ENCODE results near the gene EFL1.

The EFL1 gene

GRCh38 chr15:82135638-82136037 lies 126.9 kb downstream of the EFL1 start:
- no peak for DNase-seq
- in situ Hi-C loops (cut with HindIII; ENCODE audit: low pct_ligation_motif_present, low pct_unique_long_range_greater_than_20kb, low sequenced_read_pairs) = no loop called here

GRCh38 chr15:82134461-82134860 lies 128.1 kb downstream of the EFL1 start:
- no peak for DNase-seq
- in situ Hi-C loops (cut with HindIII; ENCODE audit: low pct_ligation_motif_present, low pct_unique_long_range_greater_than_20kb, low sequenced_read_pairs) = no loop called here

- in situ Hi-C loops (cut with HindIII; ENCODE audit: low pct_ligation_motif_present, low pct_unique_long_range_greater_than_20kb, low sequenced_read_pairs) = no loop called here
- DNase-seq = no peak
Measured at GRCh38 chr15:82133251-82133650, 129.3 kb downstream of the EFL1 start.

- peak; percentile 93 for DNase-seq
- in situ Hi-C loops (cut with HindIII; ENCODE audit: low pct_ligation_motif_present, low pct_unique_long_range_greater_than_20kb, low sequenced_read_pairs) = no loop called here
Measured at GRCh38 chr15:82132742-82133141, 129.8 kb downstream of the EFL1 start.

GRCh38 chr15:82132096-82132495 lies 130.4 kb downstream of the EFL1 start:
- DNase-seq = no peak
- in situ Hi-C loops (cut with HindIII; ENCODE audit: low pct_ligation_motif_present, low pct_unique_long_range_greater_than_20kb, low sequenced_read_pairs) = no loop called here

- DNase-seq = no peak
- in situ Hi-C loops (cut with HindIII; ENCODE audit: low pct_ligation_motif_present, low pct_unique_long_range_greater_than_20kb, low sequenced_read_pairs) = no loop called here
Measured at GRCh38 chr15:82130248-82130647, 132.3 kb downstream of the EFL1 start.

- in situ Hi-C loops (cut with HindIII; ENCODE audit: low pct_ligation_motif_present, low pct_unique_long_range_greater_than_20kb, low sequenced_read_pairs) = no loop called here
- DNase-seq = peak; percentile 71
Measured at GRCh38 chr15:82129761-82130160, 132.8 kb downstream of the EFL1 start.

- no peak for DNase-seq
- in situ Hi-C loops (cut with HindIII; ENCODE audit: low pct_ligation_motif_present, low pct_unique_long_range_greater_than_20kb, low sequenced_read_pairs) = no loop called here
Measured at GRCh38 chr15:82129149-82129692, 133.3 kb downstream of the EFL1 start.

GRCh38 chr15:82128401-82129148 lies 134.0 kb downstream of the EFL1 start:
- peak; percentile 39 for DNase-seq
- in situ Hi-C loops (cut with HindIII; ENCODE audit: low pct_ligation_motif_present, low pct_unique_long_range_greater_than_20kb, low sequenced_read_pairs) = no loop called here

- no peak for DNase-seq
- in situ Hi-C loops (cut with HindIII; ENCODE audit: low pct_ligation_motif_present, low pct_unique_long_range_greater_than_20kb, low sequenced_read_pairs) = no loop called here
Measured at GRCh38 chr15:82127581-82127980, 135.0 kb downstream of the EFL1 start.

GRCh38 chr15:82126346-82126745 lies 136.2 kb downstream of the EFL1 start:
- DNase-seq = no peak

GRCh38 chr15:82124331-82125263 lies 137.9 kb downstream of the EFL1 start:
- no peak for DNase-seq
- in situ Hi-C loops (cut with HindIII; ENCODE audit: low pct_ligation_motif_present, low pct_unique_long_range_greater_than_20kb, low sequenced_read_pairs) = no loop called here

More at GRCh38 chr15:82126346-82126745, 136.2 kb downstream of the EFL1 start:
- in situ Hi-C loops (cut with HindIII; ENCODE audit: low pct_ligation_motif_present, low pct_unique_long_range_greater_than_20kb, low sequenced_read_pairs) = no loop called here

- in situ Hi-C loops (cut with HindIII; ENCODE audit: low pct_ligation_motif_present, low pct_unique_long_range_greater_than_20kb, low sequenced_read_pairs) = no loop called here
Measured at GRCh38 chr15:82122746-82123400, 139.7 kb downstream of the EFL1 start.

GRCh38 chr15:82118040-82118439 lies 144.5 kb downstream of the EFL1 start:
- DNase-seq = no peak
- in situ Hi-C loops (cut with HindIII; ENCODE audit: low pct_ligation_motif_present, low pct_unique_long_range_greater_than_20kb, low sequenced_read_pairs) = no loop called here

More at GRCh38 chr15:82122746-82123400, 139.7 kb downstream of the EFL1 start:
- peak; percentile 88 for DNase-seq

GRCh38 chr15:82117296-82117695 lies 145.2 kb downstream of the EFL1 start:
- DNase-seq = no peak
- in situ Hi-C loops (cut with HindIII; ENCODE audit: low pct_ligation_motif_present, low pct_unique_long_range_greater_than_20kb, low sequenced_read_pairs) = no loop called here

GRCh38 chr15:82114660-82115059 lies 147.9 kb downstream of the EFL1 start:
- no peak for DNase-seq

GRCh38 chr15:82113106-82113715 lies 149.3 kb downstream of the EFL1 start:
- no peak for DNase-seq
- in situ Hi-C loops (cut with HindIII; ENCODE audit: low pct_ligation_motif_present, low pct_unique_long_range_greater_than_20kb, low sequenced_read_pairs) = no loop called here

More at GRCh38 chr15:82114660-82115059, 147.9 kb downstream of the EFL1 start:
- in situ Hi-C loops (cut with HindIII; ENCODE audit: low pct_ligation_motif_present, low pct_unique_long_range_greater_than_20kb, low sequenced_read_pairs) = no loop called here

- in situ Hi-C loops (cut with HindIII; ENCODE audit: low pct_ligation_motif_present, low pct_unique_long_range_greater_than_20kb, low sequenced_read_pairs) = no loop called here
- no peak for DNase-seq
Measured at GRCh38 chr15:82111918-82112317, 150.6 kb downstream of the EFL1 start.

Measured in ACHN (cell line).